NCI-H146 treated with DMSO at 0.1 percent for 48 hours (cell line): ENCODE data around the gene PLCB4.

Experiments used
- DNase-seq: peaks from one replicate; lab custom pipeline; 2025; ENCODE audit not compliant: unreplicated experiment; lab: John Stamatoyannopoulos, UW

Gene PLCB4

DNA sequence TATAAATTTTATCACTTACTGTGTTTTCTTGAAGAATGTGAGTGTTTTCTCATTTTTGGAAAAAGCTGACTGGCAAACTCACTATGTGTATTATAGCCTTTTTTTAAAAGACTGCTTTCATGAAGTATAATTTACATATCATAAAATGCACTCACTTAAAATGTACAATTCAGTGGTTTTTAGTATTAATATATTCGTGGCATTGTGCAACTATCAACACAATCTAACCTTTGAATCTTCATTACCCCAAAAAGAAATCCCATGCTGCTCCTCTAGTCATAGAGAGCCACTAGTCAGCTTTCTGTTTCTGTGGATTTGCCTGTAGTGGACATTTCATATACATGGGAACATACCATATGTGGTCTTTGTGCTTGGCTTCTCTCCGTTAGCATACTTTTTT lies 143.8 kb downstream of the PLCB4 start:
- DNase-seq = no peak

DNA sequence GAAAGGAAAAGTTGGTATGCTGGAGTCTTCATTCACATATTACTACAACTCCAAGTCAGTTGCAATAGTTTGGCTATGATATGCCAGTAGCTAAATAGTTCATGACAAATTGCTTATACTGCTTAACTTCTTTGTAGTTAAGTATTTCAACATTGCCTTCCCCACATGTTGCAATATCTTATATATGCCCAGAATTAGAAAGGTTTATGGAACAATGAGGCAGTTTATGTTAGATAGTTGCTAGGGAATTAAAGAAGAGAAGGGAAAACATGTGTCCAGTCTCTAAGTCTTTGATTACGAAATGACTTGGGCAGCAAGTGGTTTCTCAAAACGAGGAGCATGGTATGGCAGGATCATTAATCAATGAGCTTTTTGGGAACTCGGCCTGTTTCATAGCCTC lies 145.8 kb downstream of the PLCB4 start:
- DNase-seq = no peak

DNA sequence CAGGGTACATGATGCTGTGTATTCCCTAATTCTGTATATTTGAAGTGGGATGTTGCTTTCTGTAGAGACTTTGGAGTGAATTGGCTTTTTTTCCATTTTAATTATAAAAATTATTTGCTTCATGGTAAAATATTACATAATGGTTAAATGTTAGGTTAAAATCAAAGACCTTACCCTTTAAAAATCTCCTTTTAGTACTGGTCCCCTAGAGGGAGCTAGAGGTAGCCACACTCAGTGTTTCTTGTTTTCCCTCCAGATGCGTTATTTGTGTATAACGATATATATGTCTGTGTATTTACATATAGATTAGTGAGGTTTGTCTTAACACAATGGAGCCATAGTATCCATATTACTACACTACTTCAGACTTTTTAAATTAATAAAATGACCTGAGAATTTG lies 146.7 kb downstream of the PLCB4 start:
- peak; percentile 21 for DNase-seq

DNA sequence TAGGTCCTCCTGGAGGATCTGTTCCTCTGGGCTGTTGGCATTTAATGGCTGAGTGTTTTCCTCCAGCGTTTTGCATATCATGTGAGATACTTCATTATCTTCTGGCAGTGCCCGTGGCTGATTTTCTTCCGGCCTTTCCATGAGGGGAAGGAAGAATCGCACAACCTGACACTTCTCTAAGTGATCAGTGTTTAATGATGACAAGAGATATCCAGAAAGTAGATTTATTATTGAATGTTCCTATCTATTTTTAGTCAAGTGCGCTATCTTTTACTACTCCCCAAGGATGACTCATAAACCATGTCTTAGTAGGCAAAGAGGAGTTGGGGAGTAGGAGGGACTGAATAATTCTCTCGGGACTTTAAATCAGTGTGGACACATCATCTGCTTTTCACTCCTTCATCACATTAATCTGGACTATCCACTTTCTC lies 149.7 kb downstream of the PLCB4 start:
- no peak for DNase-seq

DNA sequence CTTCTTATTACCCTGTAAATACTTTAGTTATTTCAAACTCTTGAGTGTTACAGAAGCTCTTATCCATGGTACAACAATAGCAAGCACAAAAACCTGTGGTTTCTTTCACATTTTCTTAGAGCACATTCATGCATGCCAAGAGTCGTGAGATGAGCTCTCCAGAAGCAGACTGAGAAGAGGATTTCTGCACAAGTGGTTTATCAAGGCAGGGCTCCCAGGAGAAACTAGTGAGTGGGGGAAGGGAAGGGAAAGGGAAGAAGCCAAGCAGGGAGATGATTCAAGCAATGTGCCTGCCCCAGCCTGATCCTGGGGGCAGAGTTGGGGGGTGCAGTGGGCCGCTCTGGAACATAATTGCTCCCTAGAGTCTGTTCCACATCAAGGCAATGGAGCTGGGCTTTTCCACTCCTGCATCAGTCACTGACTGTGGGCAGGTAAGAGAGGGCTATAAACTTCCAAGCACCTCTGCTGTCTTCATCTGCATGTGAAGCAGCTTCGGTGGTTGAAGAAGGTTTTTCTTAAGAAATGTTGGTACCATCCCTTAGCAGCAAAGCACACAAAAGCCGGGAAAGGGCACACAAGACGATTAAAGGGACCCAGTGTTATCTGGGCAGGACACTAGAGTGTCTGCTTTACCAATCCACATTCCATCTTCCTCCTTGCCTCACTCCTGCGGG lies 152.1 kb downstream of the PLCB4 start:
- DNase-seq = no peak

DNA sequence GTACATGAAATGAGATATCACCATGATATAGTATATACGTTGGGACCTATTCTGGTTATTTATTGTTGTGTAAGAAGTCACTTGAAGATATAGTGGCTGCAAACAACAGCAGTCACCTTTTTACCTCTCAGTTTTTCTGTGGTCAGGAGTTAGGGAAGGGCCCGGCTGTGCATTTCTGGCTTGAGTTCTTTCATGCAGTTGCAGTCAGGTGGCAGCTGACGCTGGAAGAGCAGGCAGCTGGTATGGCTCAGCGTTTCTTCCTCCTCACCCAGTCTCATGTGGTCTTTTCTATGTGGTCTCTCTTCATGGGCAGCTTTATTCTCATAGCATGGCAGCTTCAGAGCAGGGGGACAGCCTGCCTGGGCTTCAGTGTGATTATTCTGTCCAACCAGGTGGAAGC lies 154.4 kb downstream of the PLCB4 start:
- no peak for DNase-seq

DNA sequence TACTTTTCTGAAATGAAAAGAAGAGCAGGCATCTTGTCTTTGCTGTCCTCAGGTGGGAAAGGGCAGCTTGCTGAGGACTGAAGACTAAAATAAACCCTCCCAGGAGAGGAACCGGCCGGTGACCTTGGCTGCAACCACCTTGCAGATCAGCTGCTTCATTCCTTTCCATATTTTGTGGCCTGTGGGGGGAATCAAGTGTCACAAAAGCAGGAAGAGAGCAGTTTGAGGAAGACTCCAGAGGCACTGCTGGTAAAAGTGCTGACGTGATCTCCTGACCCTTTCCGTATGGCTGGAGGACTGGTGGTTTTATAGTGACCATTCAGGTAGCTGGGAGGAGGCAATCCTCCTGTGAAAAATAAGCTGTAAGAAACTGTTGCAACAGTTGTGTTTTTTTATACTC lies 157.0 kb downstream of the PLCB4 start:
- DNase-seq = no peak

DNA sequence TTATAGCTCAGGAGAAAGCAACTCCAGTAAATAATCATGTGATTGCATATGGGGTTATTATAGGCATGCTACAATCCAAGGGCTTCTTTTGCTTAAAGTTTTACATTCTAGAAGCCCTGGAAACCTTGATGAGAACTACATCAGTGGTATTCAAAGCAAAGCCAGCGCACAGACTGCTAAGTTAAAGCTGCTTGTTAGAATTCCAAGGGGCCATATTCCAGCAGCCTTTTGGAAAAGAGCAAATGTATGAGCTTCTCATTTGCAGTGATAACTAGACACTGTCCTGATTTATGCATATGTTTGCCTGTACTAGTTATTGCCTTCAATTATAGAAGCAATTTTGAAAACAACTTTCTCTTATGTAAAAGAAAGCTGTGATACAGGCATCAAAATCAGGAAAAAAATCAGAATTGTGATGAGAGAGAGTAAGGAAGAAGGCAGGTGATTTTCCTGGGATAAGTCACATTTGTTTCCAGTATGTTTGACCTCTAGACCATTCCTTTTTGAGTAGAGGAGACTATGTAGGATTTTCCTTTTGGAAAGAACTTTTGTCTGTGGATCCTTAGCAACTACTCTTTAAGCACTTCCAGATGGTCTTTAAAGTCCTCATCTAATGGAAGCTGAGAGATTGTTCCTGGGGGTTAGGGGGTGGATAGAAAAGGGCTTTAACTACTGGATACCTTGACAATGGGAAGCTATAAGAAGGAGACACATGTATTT lies 159.2 kb downstream of the PLCB4 start:
- no peak for DNase-seq

DNA sequence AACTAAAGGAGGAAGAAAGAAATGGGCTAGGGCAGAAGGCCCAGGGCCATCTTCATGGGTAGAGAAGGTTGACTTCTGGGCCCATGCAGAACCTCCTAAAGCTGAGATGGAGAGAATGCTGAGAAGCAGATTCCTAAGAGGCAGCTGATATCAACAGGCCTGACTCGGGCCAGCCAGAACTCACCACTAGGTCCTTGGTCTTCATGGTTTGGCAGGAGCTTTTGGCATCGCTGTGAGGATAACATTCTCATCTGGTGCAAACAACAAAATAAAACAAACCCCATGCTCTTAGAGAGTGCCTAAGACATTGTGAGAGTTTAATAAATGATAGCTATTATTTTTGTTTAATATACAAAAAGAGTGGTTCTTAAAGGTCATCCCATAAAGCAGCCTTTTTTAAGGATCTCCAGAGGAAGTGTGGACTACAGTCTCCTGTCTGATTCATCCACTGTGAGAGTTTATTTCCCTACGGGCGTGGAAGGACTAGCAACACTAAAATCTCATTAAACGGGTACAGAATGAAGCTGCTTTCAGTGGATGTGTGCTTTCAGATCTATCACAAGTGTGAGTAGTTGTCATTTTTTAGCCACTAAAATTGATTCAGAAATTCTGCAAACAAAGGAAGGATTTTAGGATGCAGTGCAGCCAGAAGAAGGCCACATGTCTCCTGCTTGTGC lies 160.0 kb downstream of the PLCB4 start:
- DNase-seq = no peak

DNA sequence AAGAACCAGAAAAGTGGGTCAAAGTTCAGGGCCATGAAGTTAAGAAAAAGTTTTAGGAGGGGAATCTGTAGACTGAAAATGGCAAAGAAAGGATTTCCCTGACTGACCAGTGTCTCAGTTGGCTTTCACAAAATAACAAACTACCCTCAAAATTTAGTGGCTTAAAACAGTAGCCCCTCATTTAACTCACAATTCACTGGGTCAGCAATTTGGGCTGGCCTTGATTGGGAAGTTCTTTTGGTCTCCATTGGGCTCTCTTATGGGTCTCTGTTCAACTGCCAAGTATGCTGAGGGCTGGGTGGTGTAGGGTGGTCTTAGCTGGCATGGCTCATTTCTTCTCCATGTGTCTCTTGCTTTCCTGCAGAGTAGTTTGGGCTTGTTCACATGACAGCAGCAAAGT lies 161.5 kb downstream of the PLCB4 start:
- DNase-seq = no peak

DNA sequence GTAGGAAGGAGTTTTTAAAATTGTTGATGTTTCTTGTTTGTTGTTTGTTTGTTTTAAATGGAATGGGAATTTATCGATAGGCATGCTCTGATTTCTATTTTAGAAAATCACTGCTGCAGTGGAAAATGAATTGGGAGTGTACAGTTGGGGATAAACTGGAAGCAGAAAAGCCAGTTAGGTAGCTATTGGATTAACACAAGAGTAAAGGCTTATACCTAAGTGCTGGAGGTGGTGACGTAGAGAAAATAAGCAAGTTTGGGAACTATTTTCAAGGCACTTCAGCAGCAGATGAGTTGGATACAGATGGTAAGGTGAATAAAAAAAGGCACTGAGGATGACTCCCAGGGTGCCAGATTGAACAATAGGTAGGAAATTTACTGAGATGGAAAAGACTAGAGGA lies 164.9 kb downstream of the PLCB4 start:
- no peak for DNase-seq

DNA sequence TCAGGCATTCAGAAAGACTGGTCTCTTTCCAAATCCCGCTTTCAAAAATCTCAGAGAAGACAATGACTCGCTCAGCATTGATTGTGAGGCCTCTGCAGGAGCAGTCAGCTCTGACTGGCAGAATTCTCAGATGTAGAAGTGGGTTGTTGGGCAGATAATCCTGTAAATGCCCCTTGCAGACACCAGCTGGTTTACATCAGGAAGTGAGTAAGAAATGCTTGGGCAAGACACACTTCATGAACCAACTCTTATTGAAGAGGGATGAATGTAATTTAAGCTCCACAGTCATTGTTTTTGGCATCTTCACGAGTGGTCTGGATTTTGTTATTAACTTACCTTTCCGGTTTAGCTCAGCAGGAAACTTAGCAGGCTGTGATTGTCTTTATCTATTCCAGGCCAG lies 166.6 kb downstream of the PLCB4 start:
- no peak for DNase-seq

DNA sequence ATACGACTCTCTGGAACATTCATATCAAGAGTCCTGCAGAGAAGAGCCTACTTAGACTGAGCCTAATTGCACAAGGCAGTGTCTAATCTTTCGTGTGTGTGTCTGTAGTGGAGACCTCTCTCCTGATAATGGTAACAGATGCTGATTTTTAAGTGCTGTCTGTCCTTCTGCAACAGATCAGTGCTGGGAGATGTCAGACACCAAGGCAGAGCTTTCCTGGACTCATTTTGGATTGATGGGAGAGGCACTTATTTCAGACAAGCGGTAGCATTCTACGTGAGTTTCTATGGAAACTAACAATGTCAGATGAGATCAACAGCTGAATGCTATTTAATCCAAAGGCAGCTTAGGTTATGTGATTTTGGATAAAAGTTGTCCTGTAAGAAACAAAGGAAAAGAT lies 167.6 kb downstream of the PLCB4 start:
- DNase-seq = no peak

DNA sequence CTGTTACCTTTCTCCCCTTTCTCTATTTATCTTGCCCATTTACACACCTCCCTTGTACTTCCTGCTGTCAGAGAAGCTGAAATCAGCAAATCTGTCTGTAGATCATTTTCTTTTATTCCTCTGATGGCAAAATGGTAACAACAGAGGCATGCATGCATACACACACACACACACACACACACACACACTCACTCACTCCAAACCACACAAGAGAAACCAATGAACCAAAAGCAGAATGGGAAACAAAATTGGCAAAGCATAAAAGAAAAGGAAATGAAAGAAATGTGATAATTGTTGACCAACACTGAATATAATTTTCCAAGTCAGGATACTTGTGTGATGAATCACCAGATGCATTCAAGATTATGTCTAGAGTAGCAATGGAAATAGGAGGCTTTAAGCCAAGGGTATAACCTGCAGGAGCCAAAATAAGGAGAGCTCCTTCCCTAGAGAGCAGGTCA lies 172.4 kb downstream of the PLCB4 start:
- no peak for DNase-seq

DNA sequence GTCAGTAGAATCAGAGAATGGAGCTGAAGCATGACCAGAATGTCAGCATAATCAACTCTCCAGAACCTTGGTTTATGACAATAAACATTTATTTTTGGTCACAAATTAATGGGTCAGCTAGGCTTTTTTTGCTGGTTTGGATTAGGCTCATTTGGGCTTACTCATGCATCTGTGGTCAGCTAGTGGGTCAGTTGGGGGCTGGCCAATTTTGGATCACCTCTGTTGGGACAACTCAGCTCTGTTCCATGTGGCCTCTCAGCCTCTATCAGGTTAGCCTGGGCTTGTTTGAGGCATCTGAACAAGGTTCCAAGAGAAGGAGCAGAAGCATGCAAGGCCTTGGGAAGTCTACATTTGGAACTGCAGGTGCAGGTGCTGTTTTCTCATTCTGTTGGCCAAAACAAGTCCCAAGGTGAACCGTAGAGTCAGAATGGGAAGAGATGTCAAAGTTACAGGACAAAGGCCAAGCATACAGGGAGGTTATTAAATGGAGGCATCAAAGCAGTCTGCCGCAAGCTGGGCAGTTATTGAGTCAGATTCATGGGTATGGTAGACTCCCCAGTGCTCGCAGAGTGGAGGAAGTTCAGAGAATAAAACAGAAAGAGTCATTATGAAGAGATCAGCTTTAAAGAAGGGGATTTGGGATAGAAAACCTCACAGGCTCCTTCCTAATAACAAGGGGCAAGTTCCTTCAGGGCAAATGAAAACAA lies 173.0 kb downstream of the PLCB4 start:
- DNase-seq = no peak

DNA sequence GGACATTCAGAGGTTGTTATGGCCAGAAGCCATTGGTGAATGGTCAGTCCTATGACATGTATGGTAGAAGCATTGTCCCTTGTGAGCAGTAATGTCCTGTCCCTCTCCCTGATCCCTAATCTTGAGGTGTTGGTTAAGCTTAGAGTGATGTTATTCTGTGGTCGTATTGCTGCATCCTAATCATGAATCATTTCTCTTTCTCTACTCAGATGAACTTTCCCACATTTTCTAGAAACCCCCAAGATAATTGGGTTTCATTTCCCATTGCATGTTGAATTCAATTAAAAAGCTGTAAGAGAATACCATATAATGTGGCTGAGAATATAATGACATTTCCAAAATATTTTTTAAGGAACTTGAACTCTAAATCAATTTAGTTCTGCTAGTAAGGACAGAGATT lies 175.1 kb downstream of the PLCB4 start:
- DNase-seq = no peak

DNA sequence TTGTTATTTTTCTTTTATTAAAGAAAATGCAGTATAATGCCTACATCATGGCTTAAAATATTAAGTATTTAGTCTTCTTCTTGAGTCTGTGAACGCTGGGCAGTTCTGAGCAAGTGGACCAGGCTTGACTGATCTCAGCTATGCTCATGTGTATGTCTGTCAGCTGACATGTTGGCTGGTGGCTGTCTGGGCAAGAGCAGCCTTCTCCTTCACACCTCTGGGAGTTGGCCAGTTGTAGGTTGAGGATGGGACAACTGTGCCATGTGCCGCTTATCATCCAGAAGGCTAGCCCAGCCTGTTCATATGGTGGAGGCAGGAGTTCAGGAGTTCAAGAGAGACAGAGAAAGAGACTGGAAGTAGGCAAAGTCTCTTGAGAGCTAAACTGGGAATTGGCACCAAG lies 175.9 kb downstream of the PLCB4 start:
- no peak for DNase-seq

DNA sequence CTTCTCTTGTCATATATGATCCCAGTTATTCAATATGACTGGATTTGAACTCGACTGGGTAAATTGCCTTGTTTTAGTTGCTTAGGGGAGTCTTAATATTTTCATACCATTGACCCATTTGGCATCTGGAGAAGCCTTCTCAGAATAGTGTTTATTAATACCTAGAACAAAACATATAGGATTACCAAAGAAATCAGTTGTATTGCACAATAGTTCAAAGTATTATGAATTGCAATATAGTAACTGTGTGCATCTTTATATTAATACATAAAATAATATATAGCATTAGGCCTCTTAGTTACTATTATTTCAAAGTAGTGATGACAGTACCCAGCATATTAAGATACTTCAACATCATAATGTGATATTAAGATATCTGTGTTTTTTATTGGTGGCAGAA lies 177.8 kb downstream of the PLCB4 start:
- DNase-seq = no peak

DNA sequence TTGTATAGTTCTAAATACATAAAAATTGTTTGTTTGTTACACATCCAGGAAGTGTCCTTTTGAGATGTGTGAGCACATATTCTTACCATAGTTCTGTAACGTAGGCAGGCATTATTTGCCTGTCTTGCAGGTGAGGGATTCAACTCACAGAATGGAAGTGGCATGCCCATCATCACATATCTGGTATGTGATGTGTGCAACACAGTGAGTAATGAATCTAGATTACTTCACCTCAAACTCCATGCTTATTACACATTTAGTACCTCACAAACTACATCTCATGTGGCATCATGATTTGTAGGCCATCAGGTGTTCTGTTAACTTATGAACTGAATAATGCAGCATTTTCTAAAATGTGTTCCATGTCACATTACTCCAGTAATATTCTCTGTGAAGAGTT lies 181.6 kb downstream of the PLCB4 start:
- no peak for DNase-seq

DNA sequence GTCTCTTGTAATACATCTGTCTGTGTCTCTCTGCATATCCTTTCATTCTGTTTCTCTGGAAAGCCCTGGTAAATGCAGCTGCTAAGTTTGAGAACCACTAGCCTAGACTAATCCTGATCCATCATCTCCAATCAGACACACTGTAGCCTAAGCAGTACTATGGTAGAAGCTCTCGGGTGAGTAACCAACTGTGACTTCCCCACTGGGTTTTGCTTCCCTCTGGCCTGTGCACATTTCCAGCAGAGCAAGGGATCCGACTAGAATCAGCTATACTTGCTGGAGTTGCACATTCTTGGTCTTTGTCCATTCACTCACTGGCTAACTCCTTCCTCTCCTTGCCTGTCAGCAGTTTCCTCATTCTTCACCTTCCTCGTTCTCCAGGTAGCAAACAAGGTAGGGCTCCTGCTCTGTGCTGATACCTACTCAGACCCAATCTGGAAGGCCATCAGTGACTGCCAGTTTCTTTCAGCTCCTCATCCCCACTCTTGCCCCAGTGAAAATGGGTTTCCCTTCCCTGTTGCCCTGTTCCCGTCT lies 184.2 kb downstream of the PLCB4 start:
- no peak for DNase-seq

DNA sequence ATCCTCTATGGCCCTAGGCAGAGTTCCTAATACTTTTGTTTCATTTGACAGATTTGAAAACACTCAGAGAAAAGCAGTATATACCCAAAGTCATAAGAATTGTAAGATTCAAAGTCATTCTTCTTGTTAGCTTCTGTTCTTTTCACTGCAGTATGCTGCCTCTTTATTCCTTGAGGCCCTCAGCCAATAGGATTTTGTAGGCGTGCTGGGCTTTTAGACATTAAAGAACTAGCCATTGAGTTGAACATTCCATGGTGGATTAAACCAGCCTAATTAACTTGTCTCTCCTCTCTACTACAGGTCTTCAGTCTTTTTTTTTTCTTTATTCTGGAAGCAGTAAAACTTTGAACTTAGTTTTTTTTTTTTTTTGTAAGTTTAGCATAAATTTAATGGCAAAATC lies 186.3 kb downstream of the PLCB4 start:
- no peak for DNase-seq
